ENCODE data around the gene DNASE1L1.

DNA sequence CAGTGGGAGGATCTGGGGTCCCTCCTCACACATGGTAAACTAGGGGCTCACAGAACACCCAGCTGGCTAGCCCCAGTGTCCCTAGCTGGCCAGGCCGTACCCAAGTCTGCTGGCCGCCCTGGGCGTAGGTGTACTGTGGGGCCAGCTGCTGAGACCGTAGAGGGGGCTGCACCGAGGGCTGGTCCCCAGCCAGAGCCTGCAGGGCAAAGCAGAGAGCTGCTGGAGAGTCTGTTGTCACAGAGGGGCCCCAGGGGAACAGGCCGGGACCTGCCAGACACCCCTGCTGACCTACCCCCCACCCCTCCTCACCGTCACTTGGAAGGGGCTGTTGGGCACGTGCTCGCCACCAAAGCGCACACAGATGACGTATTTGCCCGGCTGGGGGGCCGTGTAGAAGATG is 54.5 kb downstream of the DNASE1L1 start:
- TF ChIP-seq CTCF (IDR thresholded peaks at IDR 0.05) (no peak), POLR2A (IDR thresholded peaks at IDR 0.05) (no peak), EP300 (IDR thresholded peaks at IDR 0.05) (no peak), POLR2AphosphoS5 (IDR thresholded peaks at IDR 0.05) (no peak)

All from stomach (tissue), 4 donors.